ENCODE data around the gene SCRT2.

GRCh38 chr20:615514-615913, 60.1 kb downstream of the SCRT2 start:
- TF ChIP-seq, protein P1, sequence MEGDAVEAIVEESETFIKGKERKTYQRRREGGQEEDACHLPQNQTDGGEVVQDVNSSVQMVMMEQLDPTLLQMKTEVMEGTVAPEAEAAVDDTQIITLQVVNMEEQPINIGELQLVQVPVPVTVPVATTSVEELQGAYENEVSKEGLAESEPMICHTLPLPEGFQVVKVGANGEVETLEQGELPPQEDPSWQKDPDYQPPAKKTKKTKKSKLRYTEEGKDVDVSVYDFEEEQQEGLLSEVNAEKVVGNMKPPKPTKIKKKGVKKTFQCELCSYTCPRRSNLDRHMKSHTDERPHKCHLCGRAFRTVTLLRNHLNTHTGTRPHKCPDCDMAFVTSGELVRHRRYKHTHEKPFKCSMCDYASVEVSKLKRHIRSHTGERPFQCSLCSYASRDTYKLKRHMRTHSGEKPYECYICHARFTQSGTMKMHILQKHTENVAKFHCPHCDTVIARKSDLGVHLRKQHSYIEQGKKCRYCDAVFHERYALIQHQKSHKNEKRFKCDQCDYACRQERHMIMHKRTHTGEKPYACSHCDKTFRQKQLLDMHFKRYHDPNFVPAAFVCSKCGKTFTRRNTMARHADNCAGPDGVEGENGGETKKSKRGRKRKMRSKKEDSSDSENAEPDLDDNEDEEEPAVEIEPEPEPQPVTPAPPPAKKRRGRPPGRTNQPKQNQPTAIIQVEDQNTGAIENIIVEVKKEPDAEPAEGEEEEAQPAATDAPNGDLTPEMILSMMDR (IDR thresholded peaks at IDR 0.05; ENCODE audit: poor library complexity, severe bottlenecking), result no peak
- TF ChIP-seq POLR2AphosphoS5 (IDR thresholded peaks at IDR 0.05) (no peak), EP300 (conservative IDR thresholded peaks at IDR 0.05; ENCODE audit: poor library complexity, severe bottlenecking) (no peak), RAD21 (conservative IDR thresholded peaks at IDR 0.05) (no peak), TAF1 (IDR thresholded peaks at IDR 0.05; ENCODE audit: low read depth) (no peak), EZH2 (IDR thresholded peaks at IDR 0.05; ENCODE audit: borderline replicate concordance, insufficient read depth, low read length, poor library complexity, severe bottlenecking) (no peak), MXI1 (conservative IDR thresholded peaks at IDR 0.05; ENCODE audit: poor library complexity, severe bottlenecking) (no peak), SMC3 (conservative IDR thresholded peaks at IDR 0.05; ENCODE audit: poor library complexity) (no peak)
- TF ChIP-seq, protein P2, sequence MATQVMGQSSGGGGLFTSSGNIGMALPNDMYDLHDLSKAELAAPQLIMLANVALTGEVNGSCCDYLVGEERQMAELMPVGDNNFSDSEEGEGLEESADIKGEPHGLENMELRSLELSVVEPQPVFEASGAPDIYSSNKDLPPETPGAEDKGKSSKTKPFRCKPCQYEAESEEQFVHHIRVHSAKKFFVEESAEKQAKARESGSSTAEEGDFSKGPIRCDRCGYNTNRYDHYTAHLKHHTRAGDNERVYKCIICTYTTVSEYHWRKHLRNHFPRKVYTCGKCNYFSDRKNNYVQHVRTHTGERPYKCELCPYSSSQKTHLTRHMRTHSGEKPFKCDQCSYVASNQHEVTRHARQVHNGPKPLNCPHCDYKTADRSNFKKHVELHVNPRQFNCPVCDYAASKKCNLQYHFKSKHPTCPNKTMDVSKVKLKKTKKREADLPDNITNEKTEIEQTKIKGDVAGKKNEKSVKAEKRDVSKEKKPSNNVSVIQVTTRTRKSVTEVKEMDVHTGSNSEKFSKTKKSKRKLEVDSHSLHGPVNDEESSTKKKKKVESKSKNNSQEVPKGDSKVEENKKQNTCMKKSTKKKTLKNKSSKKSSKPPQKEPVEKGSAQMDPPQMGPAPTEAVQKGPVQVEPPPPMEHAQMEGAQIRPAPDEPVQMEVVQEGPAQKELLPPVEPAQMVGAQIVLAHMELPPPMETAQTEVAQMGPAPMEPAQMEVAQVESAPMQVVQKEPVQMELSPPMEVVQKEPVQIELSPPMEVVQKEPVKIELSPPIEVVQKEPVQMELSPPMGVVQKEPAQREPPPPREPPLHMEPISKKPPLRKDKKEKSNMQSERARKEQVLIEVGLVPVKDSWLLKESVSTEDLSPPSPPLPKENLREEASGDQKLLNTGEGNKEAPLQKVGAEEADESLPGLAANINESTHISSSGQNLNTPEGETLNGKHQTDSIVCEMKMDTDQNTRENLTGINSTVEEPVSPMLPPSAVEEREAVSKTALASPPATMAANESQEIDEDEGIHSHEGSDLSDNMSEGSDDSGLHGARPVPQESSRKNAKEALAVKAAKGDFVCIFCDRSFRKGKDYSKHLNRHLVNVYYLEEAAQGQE (IDR thresholded peaks at IDR 0.05; ENCODE audit: borderline replicate concordance), result no peak
